Stomach (tissue), 9 donors: ENCODE measurements around the gene EMC9. TPM values are rescaled to one million over a fixed set of nuclear protein-coding genes. Genes with fewer than 3 reads are reported as not detected.

Source experiments
- DNase-seq, 2 donors: peaks; one replicate each; pipeline versions ENCODE4 v3.0.0 to v3.0.0-alpha.2; 2013 to 2019
- H3K27ac ChIP-seq, 5 donors: fragments of 200-600 bp in 4 of 5; sonication (generic) in 4 of 5; one replicate each; pipeline ENCODE4 v1.5.1; 2013 to 2019; ENCODE audit warnings: mild to moderate bottlenecking in 1 of 5, moderate library complexity in 1 of 5
- H3K27me3 ChIP-seq, 3 donors: fragments of 200-600 bp; sonication (generic); one replicate each; pipeline ENCODE4 v1.5.1; 2017 to 2019; ENCODE audit warnings: mixed run types in 1 of 3
- H3K36me3 ChIP-seq, 4 donors: fragments of 200-600 bp; sonication (generic); 1 replicate in 3 of 4; 2 replicates in 1 of 4; pipeline ENCODE4 v1.5.1; 2016 to 2019
- H3K4me1 ChIP-seq, 4 donors: fragments of 200-600 bp; sonication (generic); one replicate each; pipeline ENCODE4 v1.5.1; 2016 to 2019
- H3K4me3 ChIP-seq, 4 donors: fragments of 200-600 bp; sonication (generic) in 3 of 4; one replicate each; pipeline ENCODE4 v1.5.1; 2016 to 2019; ENCODE audit warnings: mild to moderate bottlenecking in 1 of 4
- H3K9me3 ChIP-seq, 4 donors: fragments of 200-600 bp; sonication (generic); one replicate each; pipeline ENCODE4 v1.5.1; 2016 to 2019
- CTCF ChIP-seq, 7 experiments: fragments of 450-650 bp in 4 of 7; fragments of 200-600 bp in 3 of 7; sonication (generic) in 3 of 7; IDR thresholded peaks; one replicate each; pipeline ENCODE4 v1.5.1; 2016 to 2019; ENCODE audit warnings: antibody characterized with exemption in 7 of 7, control low read depth in 2 of 7, mild to moderate bottlenecking in 1 of 7
- EP300 ChIP-seq: sonication (generic); formaldehyde crosslinking; IDR thresholded peaks from one replicate; pipeline ENCODE4 v1.6.1; 2017; ENCODE audit warnings: antibody characterized with exemption
- POLR2A ChIP-seq, 4 donors: fragments of 450-650 bp; IDR thresholded peaks; one replicate each; pipeline ENCODE4 v1.6.1; 2016; ENCODE audit warnings: antibody characterized with exemption in 4 of 4, control low read depth in 2 of 4, mild to moderate bottlenecking in 1 of 4, moderate library complexity in 1 of 4
- POLR2AphosphoS5 ChIP-seq, 3 donors: sonication (generic); formaldehyde crosslinking; IDR thresholded peaks; one replicate each; pipeline ENCODE4 v1.6.1; 2016; ENCODE audit warnings: antibody characterized with exemption in 3 of 3
- WGBS, 5 donors: extraction: QIAGEN DNeasy Blood & Tissue Kit in 3 of 5; methylation state at CpG; one replicate each; pipeline versions ENCODE4 v1.1.5 to v1.1.7; 2013 to 2018; 5-methylcytosine and 5-hydroxymethylcytosine counted together
- intact Hi-C: fragments of 100-400 bp; cut with DNase I; formaldehyde crosslinking; loops from one replicate; pipeline ENCODE4 v1.15.1; 2023; ENCODE audit warnings: low total_unique reads
- polyA plus RNA-seq, 3 donors: library from polyadenylated mRNA; stranded (reverse); fragments of 200-250 nt; gene quantifications; one replicate each; pipeline ENCODE4 v1.2.3, GENCODE V29; 2013
- total RNA-seq, 5 donors: library from RNA; depleted of rRNA; stranded (reverse); fragments of >200 nt; gene quantifications; one replicate each; pipeline versions ENCODE4 v1.1.0 to v1.2.3, GENCODE V29; 2014 to 2016
- donor health status: healthy with polysubstance abuse.
- donor health status: Bipolar disorder and iron deficiency.
- donor health status: healthy.

EMC9 gene
- total and polyA plus RNA-seq, 8 donors: 1.3 to 59.6 (median 18.7) TPM

- DNase-seq: no peak
- no peaks in the 10 kb centered on the region for H3K9me3 ChIP-seq
- peaks cover 18 to 68% (median 65%) of the 10 kb centered on the region in 4 donors for H3K4me1 ChIP-seq
- peak overlapping the region in 2 of 4 donors; percentile 94 to 99 for H3K4me3 ChIP-seq
- TF ChIP-seq EP300 (no peak), CTCF (IDR thresholded peaks at IDR 0.05) (no peak), POLR2A (IDR thresholded peaks at IDR 0.05) (no peak), POLR2AphosphoS5 (IDR thresholded peaks at IDR 0.05) (no peak)
- 82 to 92% (median 84%) methylated on average over 8 of the region's 8 CpGs for WGBS, 5 donors
- no peaks in the 10 kb centered on the region for H3K27me3 ChIP-seq
- H3K36me3 ChIP-seq: peaks cover 23 to 27% (median 24%) of the 10 kb centered on the region in 4 donors
- intact Hi-C loops: no loop called here
- H3K27ac ChIP-seq: peak overlapping the region in 3 of 5 donors; percentile 95 to 98 (median 97)
Observed at GRCh38 chr14:24137529-24138395, 3.6 kb downstream of the EMC9 start.

- 19 to 33% (median 24%) methylated on average over 13 of the region's 13 CpGs for WGBS, 5 donors
- Histone ChIP-seq H3K27ac (peak overlapping the region; percentile 91 to 98 (median 96)), H3K36me3 (peaks cover 23 to 26% (median 24%) of the 10 kb centered on the region in 4 donors), H3K27me3 (no peaks in the 10 kb centered on the region), H3K9me3 (no peaks in the 10 kb centered on the region), H3K4me3 (peak overlapping the region; percentile 94 to 99 (median 96)), H3K4me1 (peaks cover 13 to 68% (median 65%) of the 10 kb centered on the region in 4 donors)
- TF ChIP-seq CTCF (IDR thresholded peaks at IDR 0.05) (no peak), POLR2AphosphoS5 (IDR thresholded peaks at IDR 0.05) (no peak), EP300 (no peak), POLR2A (IDR thresholded peaks at IDR 0.05) (no peak)
- intact Hi-C loops: no loop called here
- no peak for DNase-seq
Observed at GRCh38 chr14:24136684-24137528, 4.5 kb downstream of the EMC9 start.

- Histone ChIP-seq H3K4me1 (peaks cover 12 to 72% (median 70%) of the 10 kb centered on the region in 4 donors), H3K27me3 (no peaks in the 10 kb centered on the region), H3K36me3 (peaks cover 23 to 26% (median 24%) of the 10 kb centered on the region in 4 donors), H3K27ac (peak within 1 kb of the TSS; percentile 91 to 98 (median 96)), H3K4me3 (peak within 1 kb of the TSS; percentile 94 to 99 (median 96)), H3K9me3 (no peaks in the 10 kb centered on the region)
- DNase-seq: peak; percentile 97 to 98
- 0 to 1% (median 0%) methylated on average over 35 to 72 of the region's 75 CpGs for WGBS, 5 donors
- TF ChIP-seq POLR2AphosphoS5 (IDR thresholded peaks at IDR 0.05) (peak; percentile 67 to 82 (median 79)), EP300 (no peak), POLR2A (IDR thresholded peaks at IDR 0.05) (peak in 1 of 4 donors; percentile 27), CTCF (IDR thresholded peaks at IDR 0.05) (no peak)
- intact Hi-C loops: no loop called here
Observed at GRCh38 chr14:24135834-24136683, 5.3 kb downstream of the EMC9 start, which contains the start of gene PSME1. PSME1 (plus strand) TSS chr14:24136194; CDS start chr14:24136263, 69 bp downstream.
